BE2C (cell line): ENCODE data around the gene PLCH2.

Experiments
- DNase-seq: peaks from one replicate; pipeline ENCODE4 v3.0.0-alpha.2; 2020
- H3K27me3 ChIP-seq: fragments of 250-450 bp; sonication (Bioruptor Pico); 2 replicates; pipeline ENCODE4 v1.5.1; 2020; ENCODE audit warnings: mild to moderate bottlenecking
- H3K36me3 ChIP-seq: fragments of 250-450 bp; sonication (Bioruptor Pico); 2 replicates; pipeline ENCODE4 v1.5.1; 2020; ENCODE audit warnings: mild to moderate bottlenecking
- H3K4me1 ChIP-seq: fragments of 250-450 bp; sonication (Bioruptor Pico); 2 replicates; pipeline ENCODE4 v1.5.1; 2020
- H3K4me3 ChIP-seq: 2 replicates; pipeline ENCODE4 v1.5.1; 2011; ENCODE audit warnings: low read depth, low read length
- H3K9me3 ChIP-seq: fragments of 250-450 bp; sonication (Bioruptor Pico); 2 replicates; pipeline ENCODE4 v1.5.1; 2020
- CTCF ChIP-seq: IDR thresholded peaks from 2 replicates; pipeline ENCODE4 v1.5.1; 2012; ENCODE audit warnings: mild to moderate bottlenecking, low read depth, low read length

Gene PLCH2

GRCh38 chr1:2542246-2542915, 66.3 kb downstream of the PLCH2 start:
- Histone ChIP-seq H3K4me1 (peaks cover 32% of the 10 kb centered on the region), H3K4me3 (no peak overlapping the region), H3K27me3 (no peaks in the 10 kb centered on the region), H3K36me3 (no peaks in the 10 kb centered on the region), H3K9me3 (no peaks in the 10 kb centered on the region)
- TF ChIP-seq CTCF: no peak
- DNase-seq: no peak

GRCh38 chr1:2543543-2544092, 67.5 kb downstream of the PLCH2 start:
- peak; percentile 77 for DNase-seq
- Histone ChIP-seq H3K9me3 (no peaks in the 10 kb centered on the region), H3K36me3 (no peaks in the 10 kb centered on the region), H3K4me1 (peaks cover 36% of the 10 kb centered on the region), H3K4me3 (no peak overlapping the region), H3K27me3 (no peaks in the 10 kb centered on the region)
- no peak for TF ChIP-seq CTCF

GRCh38 chr1:2544093-2544874, 68.2 kb downstream of the PLCH2 start:
- no peaks in the 10 kb centered on the region for H3K9me3 ChIP-seq
- DNase-seq: no peak
- peaks cover 36% of the 10 kb centered on the region for H3K4me1 ChIP-seq
- no peak for TF ChIP-seq CTCF
- H3K4me3 ChIP-seq: no peak overlapping the region
- no peaks in the 10 kb centered on the region for H3K27me3 ChIP-seq
- no peaks in the 10 kb centered on the region for H3K36me3 ChIP-seq

- no peak overlapping the region for H3K4me3 ChIP-seq
- no peak for TF ChIP-seq CTCF
- peaks cover 36% of the 10 kb centered on the region for H3K4me1 ChIP-seq
Measured at GRCh38 chr1:2544875-2545640, 69.0 kb downstream of the PLCH2 start.

GRCh38 chr1:2545754-2546514, 69.8 kb downstream of the PLCH2 start:
- H3K36me3 ChIP-seq: no peaks in the 10 kb centered on the region
- H3K27me3 ChIP-seq: no peaks in the 10 kb centered on the region
- no peaks in the 10 kb centered on the region for H3K9me3 ChIP-seq
- peaks cover 36% of the 10 kb centered on the region for H3K4me1 ChIP-seq
- peak overlapping the region; percentile 53 for H3K4me3 ChIP-seq
- TF ChIP-seq CTCF: no peak
- peak; percentile 90 for DNase-seq

More at GRCh38 chr1:2544875-2545640, 69.0 kb downstream of the PLCH2 start:
- Histone ChIP-seq H3K9me3 (no peaks in the 10 kb centered on the region), H3K36me3 (no peaks in the 10 kb centered on the region), H3K27me3 (no peaks in the 10 kb centered on the region)
- no peak for DNase-seq
